Keratinocyte (primary cell): ENCODE data around the gene LETMD1.

ENCODE experiments used
- EZH2 ChIP-seq: IDR thresholded peaks from one replicate; pipeline ENCODE4 v1.6.1; 2012; ENCODE audit warnings: inconsistent platforms, mild to moderate bottlenecking, low read length, moderate library complexity
- TF ChIP-seq, protein P1 (sequence below), 3 experiments: IDR thresholded peaks in 1 of 3; conservative IDR thresholded peaks in 1 of 3; optimal IDR thresholded peaks in 1 of 3; 2 replicates in 2 of 3; 3 replicates in 1 of 3; pipeline versions ENCODE3 to v1.5.1; 2011; ENCODE audit warnings: low read length in 3 of 3, mild to moderate bottlenecking in 3 of 3, moderate library complexity in 2 of 3, control low read depth in 1 of 3, inconsistent platforms in 1 of 3; ENCODE audit not compliant: insufficient read depth in 2 of 3; ENCODE audit errors: extremely low read depth in 1 of 3

- TF ChIP-seq, protein P1, sequence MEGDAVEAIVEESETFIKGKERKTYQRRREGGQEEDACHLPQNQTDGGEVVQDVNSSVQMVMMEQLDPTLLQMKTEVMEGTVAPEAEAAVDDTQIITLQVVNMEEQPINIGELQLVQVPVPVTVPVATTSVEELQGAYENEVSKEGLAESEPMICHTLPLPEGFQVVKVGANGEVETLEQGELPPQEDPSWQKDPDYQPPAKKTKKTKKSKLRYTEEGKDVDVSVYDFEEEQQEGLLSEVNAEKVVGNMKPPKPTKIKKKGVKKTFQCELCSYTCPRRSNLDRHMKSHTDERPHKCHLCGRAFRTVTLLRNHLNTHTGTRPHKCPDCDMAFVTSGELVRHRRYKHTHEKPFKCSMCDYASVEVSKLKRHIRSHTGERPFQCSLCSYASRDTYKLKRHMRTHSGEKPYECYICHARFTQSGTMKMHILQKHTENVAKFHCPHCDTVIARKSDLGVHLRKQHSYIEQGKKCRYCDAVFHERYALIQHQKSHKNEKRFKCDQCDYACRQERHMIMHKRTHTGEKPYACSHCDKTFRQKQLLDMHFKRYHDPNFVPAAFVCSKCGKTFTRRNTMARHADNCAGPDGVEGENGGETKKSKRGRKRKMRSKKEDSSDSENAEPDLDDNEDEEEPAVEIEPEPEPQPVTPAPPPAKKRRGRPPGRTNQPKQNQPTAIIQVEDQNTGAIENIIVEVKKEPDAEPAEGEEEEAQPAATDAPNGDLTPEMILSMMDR (optimal IDR thresholded peaks at IDR 0.05 in 1 of 3, IDR thresholded peaks at IDR 0.05 in 1 of 3, conservative IDR thresholded peaks at IDR 0.05 in 1 of 3; ENCODE audit: extremely low read depth in 1 of 3, insufficient read depth in 2 of 3, low read length in 3 of 3) = no peak
- TF ChIP-seq EZH2 = no peak
Observed at GRCh38 chr12:51065530-51065929, 17.4 kb downstream of the LETMD1 start.
